Measurements from ENCODE around the gene MTCL1. TPM values are rescaled to one million over a fixed set of nuclear protein-coding genes. Genes with fewer than 3 reads are reported as not detected.

MTCL1 gene
- total and polyA plus RNA-seq, 10 of the 15 experiments (the other 5 are each of a cell fraction or from before 2014, with no cell fraction given), result 0.03 to 0.36 (median 0.13) TPM; not detected in 4

DNA sequence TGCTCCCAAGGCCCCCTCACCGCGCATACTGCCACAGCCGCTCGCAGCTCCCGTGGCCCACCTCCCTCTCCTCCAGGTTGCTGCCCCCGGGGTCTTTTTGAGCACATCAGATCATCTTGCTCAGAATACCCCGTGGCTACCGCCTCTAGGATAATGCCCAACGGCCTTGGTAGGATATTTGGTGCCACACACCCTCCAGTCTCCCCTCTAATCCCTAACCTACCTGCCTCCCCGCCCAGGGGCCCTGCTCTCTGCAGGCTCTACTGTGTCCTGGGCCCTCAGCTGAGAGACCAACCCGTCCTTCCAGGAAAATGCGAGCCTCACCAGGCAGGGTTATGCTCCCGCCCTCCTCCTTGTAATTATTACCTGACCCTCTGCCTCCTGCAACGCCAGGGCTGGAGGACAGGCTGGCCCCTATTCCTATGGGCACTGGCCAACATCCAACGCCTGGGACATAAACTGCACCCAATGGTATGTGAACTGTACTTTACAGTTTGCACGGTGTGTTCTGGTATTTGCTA lies 1.5 kb upstream of the MTCL1 start:
- no TSS peak for BruUV-seq (replicated peaks)
- CTCF ChIA-PET, result interaction anchor here (0.8 kb wide), 1 partner anchor 7 kb away, joined by 3 read pairs; no protein-coding TSS in a partner anchor
- peaks cover 7% of the 10 kb centered on the region for H3K4me1 ChIP-seq (ENCODE audit: control insufficient read depth, insufficient read depth, low read length)
- no peak for DNase-seq (ENCODE audit: low read depth, low spot score)
- no peak overlapping the region for H3K27ac ChIP-seq (ENCODE audit: control insufficient read depth, insufficient read depth)
- no peaks in the 10 kb centered on the region for H3K79me2 ChIP-seq (ENCODE audit: control insufficient read depth, insufficient read depth, low read length)
- in situ Hi-C loops (cut with MboI) (loop anchor here (5.0 to 10.0 kb wide), 2 partner anchors 283 to 441 kb away; no protein-coding TSS in a partner anchor), intact Hi-C loops (cut with micrococcal nuclease; ENCODE audit: unreplicated experiment) (no loop called here)
- no peak for ATAC-seq
- no peaks in the 10 kb centered on the region for H3K9me3 ChIP-seq (replicated peaks; ENCODE audit: control insufficient read depth, insufficient read depth, low read length)
- TF ChIP-seq SP1 (IDR thresholded peaks at IDR 0.05; ENCODE audit: low read depth, low read length) (no peak), BHLHE40 (IDR thresholded peaks at IDR 0.05; ENCODE audit: borderline replicate concordance in 1 of 2, low read depth in 2 of 2, low read length in 1 of 2) (no peak), RBBP5 (conservative IDR thresholded peaks at IDR 0.05) (no peak), EGR1 (IDR thresholded peaks at IDR 0.05; ENCODE audit: borderline replicate concordance in 1 of 2, low read depth in 2 of 2, low read length in 2 of 2) (no peak), MEF2B (IDR thresholded peaks at IDR 0.05; ENCODE audit: partially characterized antibody, poor library complexity, severe bottlenecking) (no peak), TCF12 (IDR thresholded peaks at IDR 0.05; ENCODE audit: low read depth, low read length) (no peak)
- no peak for FAIRE-seq
- POLR2A ChIA-PET, result no interaction called here
- H3K36me3 ChIP-seq (ENCODE audit: control insufficient read depth in 2 of 2, insufficient read depth in 2 of 2, low read length in 1 of 2), result no peaks in the 10 kb centered on the region
- H2AFZ ChIP-seq (ENCODE audit: control insufficient read depth, low read depth, low read length), result no peak overlapping the region
- H3K27me3 ChIP-seq (replicated peaks in 1 of 2; ENCODE audit: control insufficient read depth in 2 of 2, insufficient read depth in 2 of 2, low read length in 1 of 2), result peaks cover 19 to 37% of the 10 kb centered on the region in 2 experiments
- 60% methylated on average over 16 of the region's 16 CpGs for WGBS (ENCODE audit: insufficient coverage, insufficient replicate concordance, low lambda C conversion rate, missing lambda C conversion rate)
- H3K4me2 ChIP-seq (ENCODE audit: control insufficient read depth, insufficient read depth), result peak overlapping the region; percentile 99; the same call in 1 of the 2 replicates
- RAD21 ChIA-PET (ENCODE audit: unreplicated experiment), result no interaction called here
- no peak overlapping the region for H3K4me3 ChIP-seq
- H4K20me1 ChIP-seq (ENCODE audit: control insufficient read depth, insufficient read depth), result no peaks in the 10 kb centered on the region
- no peak overlapping the region for H3K9ac ChIP-seq (ENCODE audit: control insufficient read depth, insufficient read depth, low read length)
- SMC1A ChIA-PET (ENCODE audit: uncharacterized antibody, unreplicated experiment), result no interaction called here

Measured in GM12878 (cell line).